GM23338 (cell line): ENCODE measurements around the gene RIN3. TPM values are rescaled to one million over a fixed set of nuclear protein-coding genes. Genes with fewer than 3 reads are reported as not detected.

ENCODE experiments used
- EZH2 ChIP-seq: fragments of 200-600 bp; sonication (generic); IDR thresholded peaks from one replicate; pipeline ENCODE4 v1.8.0; 2017; ENCODE audit warnings: antibody characterized with exemption, mild to moderate bottlenecking, low read depth; ENCODE audit not compliant: unreplicated experiment
- EZH2phosphoT487 ChIP-seq: fragments of 200-600 bp; sonication (generic); IDR thresholded peaks from one replicate; pipeline ENCODE4 v1.8.1; 2018; ENCODE audit warnings: antibody characterized with exemption; ENCODE audit not compliant: unreplicated experiment
- NANOG ChIP-seq: IDR thresholded peaks from 2 replicates; pipeline ENCODE4 v1.6.1; 2016; ENCODE audit warnings: antibody characterized with exemption, borderline replicate concordance
- ZNF114 ChIP-seq: fragments of 250-450 bp; sonication (Bioruptor Pico); IDR thresholded peaks from 2 replicates; pipeline ENCODE4 v1.5.0; 2020; ENCODE audit warnings: mild to moderate bottlenecking, moderate library complexity
- polyA plus RNA-seq: library from polyadenylated mRNA; unstranded; fragments of >200 nt; fragmentation: Nextera tagmentation; extraction: Ambion mirVana; gene quantifications from 2 replicates; pipeline ENCODE4 v1.2.1, GENCODE V29; 2016
- total RNA-seq: library from RNA; depleted of rRNA; stranded (reverse); fragments of >200 nt; shearing (Covaris generic); gene quantifications from 2 replicates; pipeline ENCODE4 v1.2.3, GENCODE V29; 2014
- TF ChIP-seq, protein P1 (sequence below): IDR thresholded peaks from one replicate; pipeline ENCODE4 v1.6.1; 2018; ENCODE audit warnings: antibody characterized with exemption; ENCODE audit not compliant: unreplicated experiment
- TF ChIP-seq, protein P2 (sequence below): fragments of 250-450 bp; sonication (Bioruptor Pico); IDR thresholded peaks from 2 replicates; pipeline ENCODE4 v1.5.0; 2020; ENCODE audit warnings: mild to moderate bottlenecking, moderate library complexity

RIN3 gene
- total and polyA plus RNA-seq, 2 experiments from 2014 or later = 0.97 to 1.5 TPM

DNA sequence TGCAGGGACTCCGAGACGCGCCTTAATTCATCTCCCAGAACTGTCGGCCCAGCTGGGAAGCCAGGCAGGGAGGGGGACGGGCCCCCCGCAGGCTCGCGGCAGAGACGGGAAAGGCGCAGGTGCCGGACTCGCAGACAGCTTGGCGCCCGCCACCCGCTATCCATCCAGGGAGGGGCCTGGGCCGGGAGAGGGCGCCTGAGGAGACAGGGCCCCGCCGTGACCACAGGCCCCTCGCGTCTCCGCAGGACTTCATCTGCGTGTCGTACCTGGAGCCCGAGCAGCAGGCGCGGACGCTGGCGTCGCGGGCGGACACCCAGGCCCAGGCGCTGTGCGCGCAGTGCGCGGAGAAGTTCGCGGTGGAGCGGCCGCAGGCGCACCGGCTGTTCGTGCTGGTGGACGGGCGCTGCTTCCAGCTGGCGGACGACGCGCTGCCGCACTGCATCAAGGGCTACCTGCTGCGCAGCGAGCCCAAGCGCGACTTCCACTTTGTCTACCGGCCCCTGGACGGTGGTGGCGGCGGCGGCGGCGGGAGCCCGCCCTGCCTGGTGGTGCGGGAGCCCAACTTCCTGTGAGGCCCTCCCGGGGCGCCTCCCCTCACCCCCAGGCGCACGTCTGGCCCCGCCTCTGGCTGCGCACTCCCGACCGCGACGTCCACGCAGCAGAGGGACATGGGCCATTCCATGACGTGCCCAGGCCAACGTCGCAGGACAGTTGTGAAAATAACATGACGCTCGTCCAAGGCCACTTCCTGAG is 174.3 kb downstream of the RIN3 start (continued):
- TF ChIP-seq, protein P1, sequence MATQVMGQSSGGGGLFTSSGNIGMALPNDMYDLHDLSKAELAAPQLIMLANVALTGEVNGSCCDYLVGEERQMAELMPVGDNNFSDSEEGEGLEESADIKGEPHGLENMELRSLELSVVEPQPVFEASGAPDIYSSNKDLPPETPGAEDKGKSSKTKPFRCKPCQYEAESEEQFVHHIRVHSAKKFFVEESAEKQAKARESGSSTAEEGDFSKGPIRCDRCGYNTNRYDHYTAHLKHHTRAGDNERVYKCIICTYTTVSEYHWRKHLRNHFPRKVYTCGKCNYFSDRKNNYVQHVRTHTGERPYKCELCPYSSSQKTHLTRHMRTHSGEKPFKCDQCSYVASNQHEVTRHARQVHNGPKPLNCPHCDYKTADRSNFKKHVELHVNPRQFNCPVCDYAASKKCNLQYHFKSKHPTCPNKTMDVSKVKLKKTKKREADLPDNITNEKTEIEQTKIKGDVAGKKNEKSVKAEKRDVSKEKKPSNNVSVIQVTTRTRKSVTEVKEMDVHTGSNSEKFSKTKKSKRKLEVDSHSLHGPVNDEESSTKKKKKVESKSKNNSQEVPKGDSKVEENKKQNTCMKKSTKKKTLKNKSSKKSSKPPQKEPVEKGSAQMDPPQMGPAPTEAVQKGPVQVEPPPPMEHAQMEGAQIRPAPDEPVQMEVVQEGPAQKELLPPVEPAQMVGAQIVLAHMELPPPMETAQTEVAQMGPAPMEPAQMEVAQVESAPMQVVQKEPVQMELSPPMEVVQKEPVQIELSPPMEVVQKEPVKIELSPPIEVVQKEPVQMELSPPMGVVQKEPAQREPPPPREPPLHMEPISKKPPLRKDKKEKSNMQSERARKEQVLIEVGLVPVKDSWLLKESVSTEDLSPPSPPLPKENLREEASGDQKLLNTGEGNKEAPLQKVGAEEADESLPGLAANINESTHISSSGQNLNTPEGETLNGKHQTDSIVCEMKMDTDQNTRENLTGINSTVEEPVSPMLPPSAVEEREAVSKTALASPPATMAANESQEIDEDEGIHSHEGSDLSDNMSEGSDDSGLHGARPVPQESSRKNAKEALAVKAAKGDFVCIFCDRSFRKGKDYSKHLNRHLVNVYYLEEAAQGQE = no peak
- TF ChIP-seq ZNF114 (no peak), EZH2 (no peak), NANOG (no peak), EZH2phosphoT487 (no peak)
- TF ChIP-seq, protein P2, sequence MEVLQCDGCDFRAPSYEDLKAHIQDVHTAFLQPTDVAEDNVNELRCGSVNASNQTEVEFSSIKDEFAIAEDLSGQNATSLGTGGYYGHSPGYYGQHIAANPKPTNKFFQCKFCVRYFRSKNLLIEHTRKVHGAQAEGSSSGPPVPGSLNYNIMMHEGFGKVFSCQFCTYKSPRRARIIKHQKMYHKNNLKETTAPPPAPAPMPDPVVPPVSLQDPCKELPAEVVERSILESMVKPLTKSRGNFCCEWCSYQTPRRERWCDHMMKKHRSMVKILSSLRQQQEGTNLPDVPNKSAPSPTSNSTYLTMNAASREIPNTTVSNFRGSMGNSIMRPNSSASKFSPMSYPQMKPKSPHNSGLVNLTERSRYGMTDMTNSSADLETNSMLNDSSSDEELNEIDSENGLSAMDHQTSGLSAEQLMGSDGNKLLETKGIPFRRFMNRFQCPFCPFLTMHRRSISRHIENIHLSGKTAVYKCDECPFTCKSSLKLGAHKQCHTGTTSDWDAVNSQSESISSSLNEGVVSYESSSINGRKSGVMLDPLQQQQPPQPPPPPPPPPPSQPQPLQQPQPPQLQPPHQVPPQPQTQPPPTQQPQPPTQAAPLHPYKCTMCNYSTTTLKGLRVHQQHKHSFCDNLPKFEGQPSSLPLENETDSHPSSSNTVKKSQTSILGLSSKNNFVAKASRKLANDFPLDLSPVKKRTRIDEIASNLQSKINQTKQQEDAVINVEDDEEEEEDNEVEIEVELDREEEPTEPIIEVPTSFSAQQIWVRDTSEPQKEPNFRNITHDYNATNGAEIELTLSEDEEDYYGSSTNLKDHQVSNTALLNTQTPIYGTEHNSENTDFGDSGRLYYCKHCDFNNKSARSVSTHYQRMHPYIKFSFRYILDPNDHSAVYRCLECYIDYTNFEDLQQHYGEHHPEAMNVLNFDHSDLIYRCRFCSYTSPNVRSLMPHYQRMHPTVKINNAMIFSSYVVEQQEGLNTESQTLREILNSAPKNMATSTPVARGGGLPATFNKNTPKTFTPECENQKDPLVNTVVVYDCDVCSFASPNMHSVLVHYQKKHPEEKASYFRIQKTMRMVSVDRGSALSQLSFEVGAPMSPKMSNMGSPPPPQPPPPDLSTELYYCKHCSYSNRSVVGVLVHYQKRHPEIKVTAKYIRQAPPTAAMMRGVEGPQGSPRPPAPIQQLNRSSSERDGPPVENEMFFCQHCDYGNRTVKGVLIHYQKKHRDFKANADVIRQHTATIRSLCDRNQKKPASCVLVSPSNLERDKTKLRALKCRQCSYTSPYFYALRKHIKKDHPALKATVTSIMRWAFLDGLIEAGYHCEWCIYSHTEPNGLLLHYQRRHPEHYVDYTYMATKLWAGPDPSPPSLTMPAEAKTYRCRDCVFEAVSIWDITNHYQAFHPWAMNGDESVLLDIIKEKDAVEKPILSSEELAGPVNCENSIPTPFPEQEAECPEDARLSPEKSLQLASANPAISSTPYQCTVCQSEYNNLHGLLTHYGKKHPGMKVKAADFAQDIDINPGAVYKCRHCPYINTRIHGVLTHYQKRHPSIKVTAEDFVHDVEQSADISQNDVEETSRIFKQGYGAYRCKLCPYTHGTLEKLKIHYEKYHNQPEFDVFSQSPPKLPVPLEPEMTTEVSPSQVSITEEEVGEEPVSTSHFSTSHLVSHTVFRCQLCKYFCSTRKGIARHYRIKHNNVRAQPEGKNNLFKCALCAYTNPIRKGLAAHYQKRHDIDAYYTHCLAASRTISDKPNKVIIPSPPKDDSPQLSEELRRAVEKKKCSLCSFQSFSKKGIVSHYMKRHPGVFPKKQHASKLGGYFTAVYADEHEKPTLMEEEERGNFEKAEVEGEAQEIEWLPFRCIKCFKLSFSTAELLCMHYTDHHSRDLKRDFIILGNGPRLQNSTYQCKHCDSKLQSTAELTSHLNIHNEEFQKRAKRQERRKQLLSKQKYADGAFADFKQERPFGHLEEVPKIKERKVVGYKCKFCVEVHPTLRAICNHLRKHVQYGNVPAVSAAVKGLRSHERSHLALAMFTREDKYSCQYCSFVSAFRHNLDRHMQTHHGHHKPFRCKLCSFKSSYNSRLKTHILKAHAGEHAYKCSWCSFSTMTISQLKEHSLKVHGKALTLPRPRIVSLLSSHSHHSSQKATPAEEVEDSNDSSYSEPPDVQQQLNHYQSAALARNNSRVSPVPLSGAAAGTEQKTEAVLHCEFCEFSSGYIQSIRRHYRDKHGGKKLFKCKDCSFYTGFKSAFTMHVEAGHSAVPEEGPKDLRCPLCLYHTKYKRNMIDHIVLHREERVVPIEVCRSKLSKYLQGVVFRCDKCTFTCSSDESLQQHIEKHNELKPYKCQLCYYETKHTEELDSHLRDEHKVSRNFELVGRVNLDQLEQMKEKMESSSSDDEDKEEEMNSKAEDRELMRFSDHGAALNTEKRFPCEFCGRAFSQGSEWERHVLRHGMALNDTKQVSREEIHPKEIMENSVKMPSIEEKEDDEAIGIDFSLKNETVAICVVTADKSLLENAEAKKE = no peak
